Skin epidermis (tissue), 12 donors: ENCODE data around the gene CCDC169.
A peak's percentile ranks its signal among the peaks of the same experiment; 100 is the strongest.

Experiments
- H3K27ac ChIP-seq, 21 experiments: fragments of 200-600 bp; sonication (generic) in 11 of 21; one replicate each; pipeline ENCODE4 v1.5.0; 2020; ENCODE audit warnings: mild to moderate bottlenecking in 3 of 21, inconsistent platforms in 2 of 21, moderate library complexity in 2 of 21
- H3K4me3 ChIP-seq, 7 experiments: fragments of 200-600 bp; sonication (generic) in 2 of 7; one replicate each; pipeline ENCODE4 v1.5.0; 2020; ENCODE audit warnings: inconsistent platforms in 2 of 7, mild to moderate bottlenecking in 2 of 7, moderate library complexity in 1 of 7

The CCDC169 gene

GRCh38 chr13:36251017-36251416 lies 46.6 kb downstream of the CCDC169 start:
- no peak overlapping the region for H3K4me3 ChIP-seq

DNA sequence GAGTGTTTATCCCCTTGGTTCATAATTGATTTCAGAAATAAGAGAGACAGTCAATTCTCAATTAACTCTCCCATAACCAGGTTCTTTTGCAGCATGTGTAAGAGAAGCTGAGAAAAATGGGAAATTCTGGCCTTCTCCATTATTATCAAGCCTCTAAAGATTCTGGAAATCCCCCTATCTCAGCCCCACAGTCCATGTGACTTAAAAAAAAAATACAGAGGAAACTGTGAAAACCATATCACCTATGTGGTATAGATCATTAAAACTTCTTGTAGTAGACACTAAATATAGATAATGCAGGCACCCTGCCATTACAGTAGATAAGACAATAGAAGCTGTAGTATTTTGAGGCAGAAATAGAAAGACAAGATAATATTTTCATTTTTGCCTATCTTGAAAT lies 48.9 kb downstream of the CCDC169 start:
- no peak overlapping the region for H3K4me3 ChIP-seq
- H3K27ac ChIP-seq = no peak overlapping the region

More at GRCh38 chr13:36251017-36251416, 46.6 kb downstream of the CCDC169 start:
- H3K27ac ChIP-seq = no peak overlapping the region

DNA sequence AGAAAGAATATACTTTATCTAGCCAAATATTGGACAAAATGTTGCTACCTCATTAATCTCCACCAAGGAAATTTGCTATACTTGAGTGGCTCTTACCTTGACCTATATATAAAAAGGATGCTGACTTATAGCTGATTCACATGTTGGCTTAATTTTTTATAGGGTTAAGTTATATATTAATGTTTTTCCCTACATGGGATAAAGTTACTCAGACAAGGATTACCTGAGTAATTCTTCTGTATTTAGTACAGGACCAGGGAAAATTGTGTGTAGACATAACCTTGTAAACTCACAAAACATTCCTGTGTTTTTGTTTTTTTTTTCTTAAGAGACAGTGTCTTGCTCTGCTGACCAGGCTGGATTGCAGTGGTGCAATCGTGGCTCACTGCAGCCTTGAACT lies 52.6 kb downstream of the CCDC169 start:
- no peak overlapping the region for H3K4me3 ChIP-seq

DNA sequence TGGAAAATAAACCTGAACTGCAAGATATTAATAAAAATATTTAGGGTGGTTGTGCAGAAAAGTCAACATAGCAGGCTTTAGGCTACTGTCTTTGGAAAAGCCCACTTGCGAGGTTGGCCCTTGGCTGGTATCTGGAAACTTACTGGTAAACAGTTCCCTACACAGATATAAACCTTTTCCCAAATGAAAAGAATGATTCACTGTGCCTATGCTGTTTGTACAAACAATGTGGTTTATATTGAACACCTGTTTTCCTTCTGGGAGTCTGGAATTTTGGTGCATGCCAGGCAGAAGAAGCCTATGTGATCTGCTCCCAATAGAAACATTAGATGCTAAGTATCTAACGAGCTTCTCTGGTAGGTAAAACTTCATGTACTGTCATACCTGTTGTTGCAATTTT lies 53.5 kb downstream of the CCDC169 start:
- Histone ChIP-seq H3K27ac (no peak overlapping the region), H3K4me3 (no peak overlapping the region)

More for the DNA sequence above, 52.6 kb downstream of the CCDC169 start:
- H3K27ac ChIP-seq = no peak overlapping the region

DNA sequence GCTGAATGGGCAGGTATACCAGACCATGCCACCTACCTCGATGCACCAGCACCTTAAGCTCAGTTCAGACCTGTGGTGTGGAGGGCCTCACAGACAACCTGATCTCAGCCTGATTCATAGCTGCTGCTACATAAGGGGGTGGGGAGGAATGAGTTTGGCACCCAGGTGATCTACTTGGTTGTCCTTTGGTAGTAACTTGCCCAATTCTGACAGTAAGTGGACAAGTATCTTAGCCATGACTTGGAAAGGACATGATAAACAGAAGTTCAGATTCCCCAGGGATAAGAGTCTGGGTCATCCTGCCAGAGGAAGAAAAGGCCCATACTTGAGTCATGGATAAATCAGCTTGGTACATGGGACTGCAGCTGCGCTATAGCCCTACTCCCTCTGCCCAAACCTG lies 54.9 kb downstream of the CCDC169 start:
- no peak overlapping the region for H3K27ac ChIP-seq
- no peak overlapping the region for H3K4me3 ChIP-seq

DNA sequence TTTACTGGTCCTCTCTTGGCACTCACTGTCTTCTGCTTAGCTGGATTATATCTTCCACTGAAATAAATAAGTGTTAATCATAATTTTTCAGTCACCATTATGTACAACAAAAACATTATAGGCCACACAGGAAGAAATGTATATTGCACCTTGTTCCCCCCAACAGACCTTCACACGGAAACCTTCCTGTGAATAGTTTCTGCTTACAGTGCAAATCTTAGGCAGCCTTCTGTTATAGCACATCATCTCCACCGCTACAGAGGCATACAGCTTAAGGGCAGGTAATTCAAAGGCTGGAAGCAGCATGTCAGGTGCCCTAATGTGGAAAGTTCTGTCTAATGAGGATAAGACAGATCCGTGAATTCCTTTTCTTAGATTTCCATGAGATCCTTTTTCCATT lies 66.4 kb downstream of the CCDC169 start:
- Histone ChIP-seq H3K27ac (no peak overlapping the region), H3K4me3 (no peak overlapping the region)

GRCh38 chr13:36224730-36225129 lies 72.9 kb downstream of the CCDC169 start:
- Histone ChIP-seq H3K27ac (no peak overlapping the region), H3K4me3 (no peak overlapping the region)

DNA sequence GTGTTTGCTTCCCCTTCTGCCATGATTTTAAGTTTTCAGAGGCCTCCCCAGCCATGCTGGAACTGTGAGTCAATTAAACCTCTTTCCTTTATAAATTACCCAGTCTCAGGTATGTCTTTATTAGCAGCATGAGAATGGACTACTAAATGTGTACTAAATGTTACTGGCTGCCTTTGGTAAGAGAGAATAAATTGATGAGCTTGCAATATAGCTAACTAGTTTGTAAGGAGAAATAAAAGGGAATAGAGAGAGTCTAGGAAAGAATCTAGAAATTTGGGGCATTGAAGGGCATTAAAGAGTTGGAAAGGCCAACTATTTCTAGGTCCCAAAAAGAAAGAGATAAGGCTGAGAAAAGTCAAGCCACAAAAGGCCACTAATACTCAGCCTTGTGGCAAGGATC lies 77.7 kb downstream of the CCDC169 start:
- no peak overlapping the region for H3K27ac ChIP-seq
- H3K4me3 ChIP-seq = no peak overlapping the region

DNA sequence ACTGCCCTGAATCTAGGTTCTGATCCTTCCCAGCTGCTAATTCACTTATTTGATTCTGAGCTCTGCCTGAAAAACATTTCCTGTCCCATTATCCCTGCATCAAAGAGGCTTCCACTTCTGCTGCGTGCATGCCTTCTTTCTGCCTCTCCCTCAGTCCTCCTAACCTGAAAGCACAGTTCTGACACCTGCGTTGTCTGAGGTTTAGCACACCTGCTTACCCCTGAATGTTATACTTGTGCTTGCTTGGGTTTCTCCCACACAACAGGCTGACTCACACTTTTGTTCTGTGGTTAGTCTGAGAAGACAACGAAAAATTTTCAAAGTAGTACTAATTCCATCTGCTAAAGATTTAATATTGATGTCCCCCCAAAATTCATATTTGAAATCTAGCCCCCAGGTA lies 80.2 kb downstream of the CCDC169 start:
- Histone ChIP-seq H3K27ac (no peak overlapping the region), H3K4me3 (no peak overlapping the region)

DNA sequence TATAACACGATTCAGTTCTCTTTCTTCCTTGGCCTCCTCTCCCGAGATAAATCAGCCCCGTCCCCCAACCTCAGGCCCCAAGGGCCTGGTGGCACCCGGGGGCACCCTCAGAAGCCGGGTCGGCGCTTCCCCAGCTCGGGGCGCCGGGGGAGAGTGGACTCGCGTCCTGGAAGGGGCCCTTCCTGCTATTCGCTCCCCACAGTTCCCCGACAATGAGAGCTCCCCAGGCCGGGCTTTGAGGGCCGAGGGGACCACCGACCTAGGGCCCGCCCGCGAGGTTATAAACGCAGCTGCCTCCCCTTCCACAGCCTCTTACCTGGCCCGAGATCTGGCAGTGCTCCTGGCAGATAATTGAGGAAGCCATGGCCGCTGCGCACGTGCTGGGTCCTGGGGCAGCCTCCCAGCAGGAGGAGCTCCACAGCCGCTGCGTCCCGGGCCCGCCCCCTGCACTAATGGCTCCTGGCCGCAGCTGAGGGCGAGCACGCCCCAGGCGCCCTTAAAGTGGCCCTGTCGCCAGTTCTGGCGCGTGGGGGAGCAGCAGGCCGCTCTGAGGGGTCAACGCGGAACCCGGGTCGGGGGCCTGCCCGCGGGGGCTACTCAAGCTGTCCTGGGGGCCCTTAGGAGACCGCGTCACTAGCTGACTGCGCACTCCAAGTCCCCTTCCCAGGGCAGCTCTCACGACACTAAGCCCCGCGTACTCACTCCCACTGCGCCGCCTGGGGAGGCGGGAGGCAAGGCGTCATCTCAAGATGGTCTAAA lies 83.3 kb downstream of the CCDC169 start, which contains the start of gene SOHLH2:
SOHLH2 (minus strand) TSS at position 394 of the 759 bp plus-strand sequence; CDS start at position 364, 30 bp downstream.
- Histone ChIP-seq H3K4me3 (no peak within 1 kb of the TSS), H3K27ac (no peak within 1 kb of the TSS)

DNA sequence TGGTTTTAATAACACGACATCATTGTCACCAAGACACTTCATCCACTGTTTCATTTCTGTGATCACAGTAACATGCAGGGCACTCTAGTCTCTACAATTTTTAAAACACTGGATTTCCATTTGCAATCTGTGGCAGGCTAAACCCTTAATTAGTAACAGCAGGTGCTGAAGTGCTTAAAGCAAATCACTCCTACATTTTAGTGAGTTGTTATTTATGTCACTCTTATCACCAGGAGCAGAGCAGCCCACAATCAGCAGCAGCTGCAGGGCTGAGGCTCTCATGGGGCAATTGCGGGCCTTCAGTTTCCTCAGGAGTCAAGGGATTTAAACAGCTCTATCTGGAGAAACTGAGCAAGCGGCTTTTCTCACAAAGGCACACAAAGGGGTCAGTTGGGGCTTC lies 84.8 kb downstream of the CCDC169 start:
- H3K27ac ChIP-seq = no peak overlapping the region
- H3K4me3 ChIP-seq = no peak overlapping the region

GRCh38 chr13:36211567-36211966 lies 86.0 kb downstream of the CCDC169 start:
- Histone ChIP-seq H3K27ac (no peak overlapping the region), H3K4me3 (no peak overlapping the region)

DNA sequence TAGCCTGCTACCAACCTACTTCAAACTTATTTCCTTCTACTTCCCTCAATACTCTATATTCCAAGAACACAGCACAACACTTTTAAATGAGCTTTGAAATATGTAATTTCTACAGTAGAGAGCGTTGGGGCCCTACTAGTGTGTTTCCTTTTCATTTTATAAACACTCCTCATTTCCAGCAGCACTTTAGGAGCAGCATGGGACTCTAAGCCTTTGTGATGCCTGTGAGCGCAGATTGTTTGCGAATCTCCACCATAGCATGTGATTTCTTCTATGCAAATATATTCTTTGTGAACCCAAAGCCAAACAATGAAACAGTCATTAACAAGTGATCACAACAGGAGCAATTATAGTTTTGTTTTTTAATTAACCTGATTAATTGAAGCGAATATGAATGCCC lies 86.9 kb downstream of the CCDC169 start:
- Histone ChIP-seq H3K27ac (no peak overlapping the region), H3K4me3 (no peak overlapping the region)

DNA sequence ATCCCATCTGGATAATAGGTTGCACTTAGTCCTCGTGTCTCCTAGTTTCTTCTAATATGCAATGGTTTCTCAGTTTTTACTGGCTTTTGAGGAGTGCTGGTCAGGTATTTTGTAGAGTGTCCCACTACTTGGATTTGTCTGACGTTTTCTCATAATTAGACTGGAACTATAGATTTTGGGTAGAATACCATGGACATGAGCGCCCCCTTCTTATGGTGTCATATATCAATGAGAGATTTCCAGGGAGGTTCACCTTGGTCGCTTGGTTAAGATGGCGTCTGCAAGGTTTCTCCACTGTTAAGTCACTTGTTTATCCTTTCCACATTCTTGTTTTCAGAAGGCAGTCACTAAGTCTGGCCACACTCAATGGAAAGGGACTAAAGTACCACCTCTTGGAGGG lies 89.9 kb downstream of the CCDC169 start:
- H3K27ac ChIP-seq = no peak overlapping the region
- H3K4me3 ChIP-seq = no peak overlapping the region

DNA sequence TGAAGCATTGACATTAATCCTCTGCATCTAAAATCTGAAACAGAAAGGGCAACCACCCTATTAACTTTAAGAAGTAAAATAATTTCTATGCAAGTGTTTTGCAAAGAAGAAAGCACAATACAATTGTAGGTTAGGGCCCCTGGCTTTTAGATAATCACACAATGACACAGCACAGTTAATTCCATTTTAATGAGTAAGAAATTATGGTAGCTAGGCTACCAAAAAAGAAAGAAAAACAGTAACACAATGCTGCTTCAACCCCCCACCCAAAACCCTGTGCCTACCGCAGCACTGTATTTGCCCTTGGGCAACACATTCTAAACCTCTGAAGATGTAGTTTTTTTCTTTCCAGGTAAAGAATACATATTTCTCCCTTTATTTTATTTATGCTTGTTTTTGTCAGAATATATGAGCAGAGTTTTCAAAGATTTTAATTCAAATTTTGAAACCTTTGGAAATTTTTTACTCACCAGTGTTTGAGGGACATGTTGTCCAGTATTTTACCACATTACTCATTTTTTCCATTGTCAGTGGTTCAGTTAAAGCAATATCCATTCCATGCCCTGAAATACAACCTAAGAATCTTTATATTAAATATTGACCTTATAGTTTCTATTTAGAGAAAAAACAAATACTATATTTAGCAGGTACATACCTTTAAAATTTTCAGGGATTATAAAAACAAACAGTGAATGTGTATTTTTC lies 104.3 kb downstream of the CCDC169 start:
- no peak overlapping the region for H3K4me3 ChIP-seq
- H3K27ac ChIP-seq = peak overlapping the region in 1 of 21 experiments; percentile 34

GRCh38 chr13:36192166-36192565 lies 105.4 kb downstream of the CCDC169 start:
- Histone ChIP-seq H3K27ac (no peak overlapping the region), H3K4me3 (no peak overlapping the region)

GRCh38 chr13:36190771-36191170 lies 106.8 kb downstream of the CCDC169 start:
- no peak overlapping the region for H3K4me3 ChIP-seq

GRCh38 chr13:36188441-36188840 lies 109.2 kb downstream of the CCDC169 start:
- Histone ChIP-seq H3K27ac (no peak overlapping the region), H3K4me3 (no peak overlapping the region)

More at GRCh38 chr13:36190771-36191170, 106.8 kb downstream of the CCDC169 start:
- H3K27ac ChIP-seq = no peak overlapping the region

DNA sequence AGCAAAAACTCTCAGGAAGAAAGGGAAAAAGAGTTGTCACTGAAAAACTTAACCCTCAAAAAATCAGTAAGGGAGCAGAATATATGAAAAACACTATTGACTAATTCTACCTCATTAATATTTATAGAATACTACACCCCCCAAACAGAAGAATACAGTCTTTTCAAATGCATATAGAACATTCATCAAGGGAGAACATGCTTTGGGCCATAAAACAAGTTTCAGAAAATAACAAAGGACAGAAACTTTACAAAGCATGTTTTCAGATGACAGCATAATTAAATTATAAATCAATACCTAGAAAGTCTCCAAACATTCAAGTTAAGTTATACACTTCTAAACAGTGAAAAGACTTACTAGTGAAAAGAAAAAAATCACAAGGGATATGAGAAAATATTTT lies 113.7 kb downstream of the CCDC169 start:
- no peak overlapping the region for H3K27ac ChIP-seq

More for the DNA sequence above, 113.7 kb downstream of the CCDC169 start:
- H3K4me3 ChIP-seq = no peak overlapping the region
